ENCODE results near the gene FOXP1.
A peak's percentile ranks its signal among the peaks of the same experiment; 100 is the strongest.

FOXP1 gene

DNA sequence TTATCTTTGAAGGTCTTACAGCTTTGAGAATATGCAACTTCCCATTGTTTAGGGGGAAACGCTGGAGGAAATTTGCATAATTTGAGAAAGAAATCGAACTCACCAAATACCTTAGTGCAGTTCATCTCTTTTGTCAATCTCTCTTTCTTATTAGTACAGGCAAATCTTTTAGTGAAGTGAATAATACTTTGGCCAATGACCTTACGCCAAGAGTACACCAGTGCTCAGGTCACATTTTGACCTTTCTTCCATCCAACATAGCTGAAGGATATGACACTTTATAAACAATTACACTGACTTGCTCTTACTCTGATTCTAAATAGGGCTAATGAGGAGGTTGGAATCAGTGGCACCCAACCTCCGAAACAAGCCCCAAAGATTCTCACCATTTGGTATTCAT lies 494.8 kb downstream of the FOXP1 start:
- TF ChIP-seq, protein P1, sequence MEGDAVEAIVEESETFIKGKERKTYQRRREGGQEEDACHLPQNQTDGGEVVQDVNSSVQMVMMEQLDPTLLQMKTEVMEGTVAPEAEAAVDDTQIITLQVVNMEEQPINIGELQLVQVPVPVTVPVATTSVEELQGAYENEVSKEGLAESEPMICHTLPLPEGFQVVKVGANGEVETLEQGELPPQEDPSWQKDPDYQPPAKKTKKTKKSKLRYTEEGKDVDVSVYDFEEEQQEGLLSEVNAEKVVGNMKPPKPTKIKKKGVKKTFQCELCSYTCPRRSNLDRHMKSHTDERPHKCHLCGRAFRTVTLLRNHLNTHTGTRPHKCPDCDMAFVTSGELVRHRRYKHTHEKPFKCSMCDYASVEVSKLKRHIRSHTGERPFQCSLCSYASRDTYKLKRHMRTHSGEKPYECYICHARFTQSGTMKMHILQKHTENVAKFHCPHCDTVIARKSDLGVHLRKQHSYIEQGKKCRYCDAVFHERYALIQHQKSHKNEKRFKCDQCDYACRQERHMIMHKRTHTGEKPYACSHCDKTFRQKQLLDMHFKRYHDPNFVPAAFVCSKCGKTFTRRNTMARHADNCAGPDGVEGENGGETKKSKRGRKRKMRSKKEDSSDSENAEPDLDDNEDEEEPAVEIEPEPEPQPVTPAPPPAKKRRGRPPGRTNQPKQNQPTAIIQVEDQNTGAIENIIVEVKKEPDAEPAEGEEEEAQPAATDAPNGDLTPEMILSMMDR (IDR thresholded peaks at IDR 0.05; ENCODE audit: insufficient read depth, low read depth, low read length, missing control alignments): no peak
- DNase-seq (ENCODE audit: low read depth): no peak
- H3K4me3 ChIP-seq (ENCODE audit: low read length): no peak overlapping the region

DNA sequence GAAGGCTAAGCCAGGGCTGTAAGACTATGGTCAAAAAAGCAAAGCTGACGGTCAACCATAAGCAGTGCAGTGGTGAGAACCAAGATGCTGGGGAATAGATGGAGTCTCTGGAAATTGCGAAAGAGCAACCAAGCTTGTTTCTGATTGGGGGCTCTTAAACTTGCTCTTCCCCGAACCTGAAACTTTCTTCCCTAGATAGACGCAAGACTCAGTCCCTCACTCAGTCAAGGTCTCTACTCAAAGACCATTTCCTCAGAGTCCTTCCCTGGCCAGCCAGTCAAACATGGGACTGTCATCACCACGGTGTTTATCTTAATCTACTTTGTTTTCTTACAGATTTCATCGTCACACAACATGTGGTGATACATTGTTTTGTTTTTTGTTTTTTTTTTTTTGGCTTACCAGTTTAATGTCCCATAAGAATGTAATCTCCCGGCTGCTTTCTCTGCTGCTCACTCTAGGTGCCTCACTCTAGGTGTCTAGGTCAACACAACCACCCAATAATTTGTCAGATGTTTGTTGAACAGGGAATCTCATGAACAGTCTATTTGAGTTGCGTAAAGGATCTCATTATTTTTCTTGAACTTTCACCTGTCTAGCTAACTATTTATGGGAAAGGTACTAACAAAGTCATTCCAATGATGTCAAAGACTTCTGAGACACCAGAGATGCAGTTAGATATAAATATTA lies 495.4 kb downstream of the FOXP1 start:
- no peak for DNase-seq (ENCODE audit: low read depth)
- TF ChIP-seq, protein P1 (IDR thresholded peaks at IDR 0.05; ENCODE audit: insufficient read depth, low read depth, low read length, missing control alignments): no peak
- H3K4me3 ChIP-seq (ENCODE audit: low read length): no peak overlapping the region

GRCh38 chr3:71087143-71088018 lies 496.1 kb downstream of the FOXP1 start:
- no peak overlapping the region for H3K4me3 ChIP-seq (ENCODE audit: low read length)
- TF ChIP-seq, protein P1 (IDR thresholded peaks at IDR 0.05; ENCODE audit: insufficient read depth, low read depth, low read length, missing control alignments): no peak
- peak; percentile 87 for DNase-seq (ENCODE audit: low read depth)

DNA sequence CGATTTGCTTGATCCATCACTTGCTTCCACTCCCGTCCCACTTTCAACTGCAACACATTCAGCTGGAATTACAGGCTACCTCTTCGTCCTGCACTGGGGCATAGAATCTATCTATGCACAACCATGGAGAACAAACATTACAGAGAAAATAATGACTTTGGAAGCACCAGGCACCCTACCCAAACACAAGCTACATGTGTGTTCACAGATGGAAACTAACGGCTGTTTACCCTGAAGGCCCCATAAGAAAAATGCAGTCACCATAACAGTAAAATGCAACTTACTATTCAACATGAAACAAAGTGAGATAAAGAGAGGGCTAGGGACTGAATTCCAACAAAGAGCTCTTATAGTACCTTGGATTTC lies 496.8 kb downstream of the FOXP1 start:
- DNase-seq (ENCODE audit: low read depth): no peak

GRCh38 chr3:71083726-71084131 lies 499.8 kb downstream of the FOXP1 start:
- no peak overlapping the region for H3K4me3 ChIP-seq (ENCODE audit: low read length)
- DNase-seq (ENCODE audit: low read depth): no peak
- TF ChIP-seq, protein P1 (IDR thresholded peaks at IDR 0.05; ENCODE audit: insufficient read depth, low read depth, low read length, missing control alignments): no peak

More for the DNA sequence above, 496.8 kb downstream of the FOXP1 start:
- no peak overlapping the region for H3K4me3 ChIP-seq (ENCODE audit: low read length)
- TF ChIP-seq, protein P1 (IDR thresholded peaks at IDR 0.05; ENCODE audit: insufficient read depth, low read depth, low read length, missing control alignments): no peak

- TF ChIP-seq, protein P1 (IDR thresholded peaks at IDR 0.05; ENCODE audit: insufficient read depth, low read depth, low read length, missing control alignments): no peak
- no peak overlapping the region for H3K4me3 ChIP-seq (ENCODE audit: low read length)
- DNase-seq (ENCODE audit: low read depth): no peak
Measured at GRCh38 chr3:71082833-71083232, 500.7 kb downstream of the FOXP1 start.

All from epithelial cell of esophagus (primary cell).